NOMO-1 treated with dmso at 0.1 percent for 144 hours (cell line): ENCODE measurements around the gene MLST8.
"Not testable (repeated sequence)": the region's sequence is repeated elsewhere in the genome, so short reads cannot be mapped to it uniquely, and the experiment has no call there.

Experiments used
- DNase-seq: peaks from one replicate; lab custom pipeline; 2025; ENCODE audit not compliant: unreplicated experiment; lab: John Stamatoyannopoulos, UW

MLST8 gene

GRCh38 chr16:2231016-2231931, 26.0 kb downstream of the MLST8 start:
- no peak for DNase-seq

GRCh38 chr16:2232094-2232990, 27.1 kb downstream of the MLST8 start:
- DNase-seq, result no peak

- DNase-seq, result no peak
These were observed 28.0 kb downstream of the MLST8 start for GRCh38 chr16:2233046-2233775.

GRCh38 chr16:2233872-2234812, 28.9 kb downstream of the MLST8 start:
- no peak for DNase-seq

DNA sequence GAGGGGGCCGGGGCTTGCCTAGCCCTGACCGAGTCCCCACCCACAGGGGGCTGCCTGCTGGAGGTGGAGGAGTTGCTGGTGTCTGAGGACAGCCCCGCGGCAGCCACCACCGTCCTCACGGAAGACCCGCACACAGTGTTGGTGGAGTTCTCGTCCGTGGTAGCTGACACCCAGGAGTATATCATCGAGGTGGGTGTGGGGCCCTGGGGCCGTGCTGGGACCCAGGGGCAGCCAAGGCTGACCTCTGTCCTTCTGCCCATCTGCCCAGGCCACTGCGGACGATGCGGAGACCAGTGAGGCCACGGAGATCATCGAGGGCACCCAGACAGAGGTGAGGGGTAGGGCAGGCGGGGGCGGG, 29.5 kb downstream of the MLST8 start:
- no peak for DNase-seq

DNA sequence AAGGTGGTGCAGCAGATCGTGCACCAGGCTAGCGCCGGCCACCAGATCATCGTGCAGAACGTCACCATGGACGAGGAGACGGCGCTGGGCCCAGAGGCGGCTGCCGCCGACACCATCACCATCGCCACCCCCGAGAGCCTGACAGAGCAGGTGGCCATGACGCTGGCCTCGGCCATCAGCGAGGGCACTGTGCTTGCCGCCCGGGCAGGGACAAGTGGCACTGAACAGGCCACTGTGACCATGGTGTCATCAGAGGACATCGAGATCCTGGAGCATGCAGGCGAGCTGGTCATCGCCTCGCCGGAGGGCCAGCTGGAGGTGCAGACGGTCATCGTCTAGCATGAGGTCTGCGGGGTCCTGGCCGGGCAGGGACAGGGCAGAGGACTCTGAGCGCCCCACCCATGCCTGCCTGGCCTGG, 30.0 kb downstream of the MLST8 start:
- no peak for DNase-seq

DNA sequence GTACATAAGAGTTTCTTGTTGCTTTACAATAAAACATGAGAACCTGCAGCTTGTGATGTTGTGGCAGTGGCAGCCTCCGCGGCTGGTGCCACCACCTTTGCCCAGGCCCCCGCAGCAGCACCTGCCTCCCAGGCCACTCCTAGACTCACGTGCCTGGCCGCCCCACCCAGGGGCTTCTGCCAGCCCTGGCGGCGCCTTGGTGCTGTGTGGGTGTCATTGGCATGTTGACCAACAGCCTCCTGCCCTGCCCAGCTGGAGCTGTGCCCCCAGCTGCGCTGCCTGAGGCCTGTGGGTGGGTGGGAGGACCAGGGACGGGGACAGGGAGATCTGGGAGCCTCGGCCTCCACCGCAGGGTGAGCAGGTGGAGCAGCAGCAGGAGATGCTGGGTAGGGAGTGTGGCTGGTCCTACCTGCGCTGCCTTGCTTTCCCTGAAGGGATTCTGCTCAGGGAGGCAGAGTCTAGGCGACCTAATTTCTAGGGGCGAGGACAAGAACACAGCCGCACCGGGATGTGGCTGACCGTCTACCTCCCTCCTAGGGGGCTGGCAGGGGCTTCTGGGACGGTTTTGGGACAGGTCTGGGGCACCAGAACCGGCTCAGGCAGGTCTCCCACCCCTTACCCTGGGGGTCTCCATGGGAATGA, 30.6 kb downstream of the MLST8 start:
- no peak for DNase-seq

DNA sequence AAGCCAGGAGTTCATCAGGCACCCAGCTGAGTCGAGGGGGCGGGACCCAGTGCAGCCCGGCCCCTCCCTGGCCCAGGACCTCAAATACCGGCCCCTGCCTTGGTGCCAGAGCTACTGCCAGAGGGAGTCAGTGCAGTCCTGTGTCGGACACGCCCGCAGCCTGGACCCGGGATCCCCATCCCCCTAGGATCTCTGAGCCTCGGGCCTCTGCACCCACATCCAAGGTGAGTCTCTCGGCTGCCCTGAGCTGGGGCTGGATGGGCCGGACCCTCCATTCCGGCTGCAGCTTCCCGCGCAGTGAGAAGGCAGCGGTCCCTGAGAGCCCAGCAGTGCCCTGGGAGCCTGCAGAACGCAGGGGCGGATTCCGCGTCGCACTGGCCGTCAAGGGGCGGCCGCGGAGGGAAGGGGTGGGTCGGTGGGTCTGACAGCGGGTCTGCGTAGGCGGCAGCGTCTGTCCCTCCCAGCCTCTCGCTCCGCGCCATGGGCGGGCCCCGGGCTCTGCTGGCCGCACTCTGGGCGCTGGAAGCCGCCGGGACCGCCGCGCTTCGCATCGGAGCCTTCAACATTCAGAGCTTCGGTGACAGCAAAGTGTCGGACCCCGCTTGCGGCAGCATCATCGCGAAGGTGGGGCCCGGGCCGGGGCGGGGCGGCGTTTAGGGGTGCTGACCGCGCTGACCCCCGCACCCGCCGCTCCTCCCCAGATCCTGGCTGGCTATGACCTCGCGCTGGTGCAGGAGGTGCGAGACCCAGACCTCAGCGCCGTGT, 31.3 kb downstream of the MLST8 start, which contains the start of gene DNASE1L2:
Gene DNASE1L2 (plus strand): TSS at position 108 of the 765 bp plus-strand sequence. CDS start 373 bp downstream, at position 481.
- DNase-seq, result no peak

GRCh38 chr16:2237102-2237482, 31.8 kb downstream of the MLST8 start:
- no peak for DNase-seq

GRCh38 chr16:2237493-2238149, 32.4 kb downstream of the MLST8 start:
- no peak for DNase-seq

GRCh38 chr16:2238150-2238837, 33.0 kb downstream of the MLST8 start:
- no peak for DNase-seq

- no peak for DNase-seq
These were observed 33.8 kb downstream of the MLST8 start for GRCh38 chr16:2238838-2239675.

- DNase-seq, result not testable (repeated sequence)
These were observed 35.1 kb downstream of the MLST8 start for GRCh38 chr16:2240331-2240730.

DNA sequence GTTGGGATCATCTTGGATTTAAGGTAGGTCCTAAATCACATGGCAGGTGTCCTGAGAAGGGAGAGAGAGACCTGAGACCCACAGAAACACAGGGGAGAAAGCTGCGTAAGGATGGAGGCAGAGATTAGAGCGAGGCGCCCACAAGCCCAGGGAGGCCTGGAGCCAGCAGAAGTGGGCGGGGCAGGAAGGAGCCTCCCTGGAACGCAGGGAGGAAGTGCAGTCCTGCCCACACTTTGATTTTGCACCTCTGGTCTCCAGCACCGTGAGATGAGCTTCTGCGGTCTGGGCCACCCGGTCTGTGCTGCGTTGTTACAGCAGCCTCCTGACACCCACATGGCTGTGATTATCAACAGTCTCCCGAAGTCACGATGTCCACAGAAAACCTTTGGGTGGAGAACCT, 37.3 kb downstream of the MLST8 start:
- no peak for DNase-seq

GRCh38 chr16:2243031-2243528, 37.8 kb downstream of the MLST8 start:
- DNase-seq, result no peak

DNA sequence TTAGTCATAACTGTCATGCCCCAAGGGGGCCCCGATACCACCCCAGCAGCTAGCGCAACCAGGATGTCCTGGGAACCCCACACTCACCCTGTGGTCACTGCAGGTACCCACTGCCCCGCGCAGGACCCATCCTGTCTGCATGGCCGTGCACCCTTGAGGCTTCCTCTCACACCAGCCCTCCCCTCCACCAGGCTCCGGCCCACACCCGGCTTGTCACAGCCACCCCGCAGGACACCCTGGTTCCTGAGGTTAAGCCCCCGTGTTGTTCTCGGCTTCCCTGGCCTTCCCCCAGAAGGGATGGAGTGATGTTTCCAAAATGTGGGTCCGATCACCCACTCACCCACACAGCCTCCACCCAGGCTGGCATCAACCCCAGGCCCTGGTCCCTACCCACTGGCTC, 38.5 kb downstream of the MLST8 start:
- no peak for DNase-seq

- DNase-seq, result no peak
These were observed 39.0 kb downstream of the MLST8 start for GRCh38 chr16:2244301-2244700.
